Sigmoid colon (tissue), 4 donors: ENCODE data around the gene TOPBP1.

Experiments used
- CTCF ChIP-seq, 4 experiments: fragments of 450-650 bp in 3 of 4; fragments of 200-600 bp in 1 of 4; IDR thresholded peaks; one replicate each; pipeline ENCODE4 v1.5.1; 2016 to 2019; ENCODE audit warnings: antibody characterized with exemption in 4 of 4, mild to moderate bottlenecking in 3 of 4, moderate library complexity in 2 of 4
- EP300 ChIP-seq, 4 donors: sonication (generic); formaldehyde crosslinking; IDR thresholded peaks; one replicate each; pipeline ENCODE4 v1.6.1; 2017; ENCODE audit warnings: antibody characterized with exemption in 4 of 4
- POLR2A ChIP-seq, 2 donors: fragments of 450-650 bp; IDR thresholded peaks; one replicate each; pipeline ENCODE4 v1.6.1; 2016; ENCODE audit warnings: antibody characterized with exemption in 2 of 2, mild to moderate bottlenecking in 2 of 2, moderate library complexity in 2 of 2

DNA sequence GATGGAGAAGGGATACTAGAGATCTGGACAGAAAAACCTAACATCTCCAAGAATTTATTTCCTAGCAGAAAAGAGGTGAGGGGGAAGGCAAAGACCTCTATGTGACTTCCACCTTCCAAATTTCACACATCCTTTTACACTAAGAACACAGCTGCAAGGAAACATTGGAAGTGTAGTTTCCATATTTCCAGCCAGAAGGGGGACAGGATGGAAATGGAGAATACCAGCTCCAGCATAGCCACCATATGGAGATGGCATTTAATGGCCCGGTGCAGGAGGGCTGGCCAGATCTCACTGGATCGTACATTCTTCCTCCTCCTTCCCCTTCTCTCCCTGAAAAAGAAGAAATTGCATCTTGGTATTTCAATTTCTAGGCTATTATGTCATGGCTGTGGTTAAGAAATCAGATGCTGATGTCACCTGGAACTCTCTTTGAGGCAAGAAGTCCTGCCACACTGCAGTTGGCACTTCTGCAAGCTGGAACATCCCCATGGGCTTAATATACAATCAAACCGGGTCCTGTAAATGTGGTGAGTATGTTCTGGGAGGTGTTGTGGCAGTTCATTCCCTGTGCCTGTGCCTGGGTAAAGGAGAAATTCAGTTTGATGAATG, 47.5 kb upstream of the TOPBP1 start:
- TF ChIP-seq EP300 (IDR thresholded peaks at IDR 0.05) (no peak), CTCF (IDR thresholded peaks at IDR 0.05) (no peak), POLR2A (IDR thresholded peaks at IDR 0.05) (no peak)
